Thymus (tissue), 11 donors: ENCODE data around the gene SHTN1. TPM values are rescaled to one million over a fixed set of nuclear protein-coding genes. Genes with fewer than 3 reads are reported as not detected.

Experiments
- DNase-seq, 9 donors: peaks; one replicate each; pipeline ENCODE4 v3.0.0-alpha.2; 2013; ENCODE audit warnings: low spot score in 9 of 9, low read depth in 6 of 9, missing footprints in 1 of 9
- H3K27ac ChIP-seq, 2 donors: one replicate each; pipeline ENCODE4 v1.5.1; 2013; ENCODE audit warnings: control low read depth in 1 of 2, low read depth in 1 of 2, low read length in 1 of 2, mild to moderate bottlenecking in 1 of 2, moderate library complexity in 1 of 2
- H3K27me3 ChIP-seq, 2 donors: one replicate each; pipeline ENCODE4 v1.5.1; 2013; ENCODE audit warnings: low read length in 1 of 2; ENCODE audit not compliant: control insufficient read depth in 2 of 2, insufficient read depth in 1 of 2
- H3K36me3 ChIP-seq, 2 donors: one replicate each; pipeline ENCODE4 v1.5.1; 2013; ENCODE audit warnings: low read length in 1 of 2, mild to moderate bottlenecking in 1 of 2, moderate library complexity in 1 of 2; ENCODE audit not compliant: control insufficient read depth in 2 of 2, insufficient read depth in 2 of 2
- H3K4me1 ChIP-seq, 2 donors: one replicate each; pipeline ENCODE4 v1.5.1; 2013; ENCODE audit warnings: low read length in 2 of 2; ENCODE audit not compliant: control insufficient read depth in 2 of 2, insufficient read depth in 2 of 2
- H3K4me3 ChIP-seq, 2 donors: one replicate each; pipeline ENCODE4 v1.5.1; 2013; ENCODE audit warnings: low read length in 2 of 2, control low read depth in 1 of 2, mild to moderate bottlenecking in 1 of 2
- H3K9me3 ChIP-seq, 2 donors: one replicate each; pipeline ENCODE4 v1.5.1; 2013; ENCODE audit warnings: low read length in 1 of 2, mild to moderate bottlenecking in 1 of 2; ENCODE audit not compliant: control insufficient read depth in 2 of 2, insufficient read depth in 1 of 2
- WGBS: extraction: QIAGEN DNeasy Blood & Tissue Kit; methylation state at CpG from one replicate; pipeline ENCODE4 v1.1.7; 2013; 5-methylcytosine and 5-hydroxymethylcytosine counted together
- polyA plus RNA-seq: library from polyadenylated mRNA; stranded (reverse); fragments of 200-250 nt; gene quantifications from one replicate; pipeline ENCODE4 v1.2.3, GENCODE V29; 2013
- total RNA-seq: library from RNA; stranded (reverse); fragments of 120-200 nt; gene quantifications from one replicate; pipeline ENCODE4 v1.2.4, GENCODE V29; 2013
- donor health status: healthy.

SHTN1 gene
- total and polyA plus RNA-seq, 2 donors: 5.8 to 23.0 TPM

DNA sequence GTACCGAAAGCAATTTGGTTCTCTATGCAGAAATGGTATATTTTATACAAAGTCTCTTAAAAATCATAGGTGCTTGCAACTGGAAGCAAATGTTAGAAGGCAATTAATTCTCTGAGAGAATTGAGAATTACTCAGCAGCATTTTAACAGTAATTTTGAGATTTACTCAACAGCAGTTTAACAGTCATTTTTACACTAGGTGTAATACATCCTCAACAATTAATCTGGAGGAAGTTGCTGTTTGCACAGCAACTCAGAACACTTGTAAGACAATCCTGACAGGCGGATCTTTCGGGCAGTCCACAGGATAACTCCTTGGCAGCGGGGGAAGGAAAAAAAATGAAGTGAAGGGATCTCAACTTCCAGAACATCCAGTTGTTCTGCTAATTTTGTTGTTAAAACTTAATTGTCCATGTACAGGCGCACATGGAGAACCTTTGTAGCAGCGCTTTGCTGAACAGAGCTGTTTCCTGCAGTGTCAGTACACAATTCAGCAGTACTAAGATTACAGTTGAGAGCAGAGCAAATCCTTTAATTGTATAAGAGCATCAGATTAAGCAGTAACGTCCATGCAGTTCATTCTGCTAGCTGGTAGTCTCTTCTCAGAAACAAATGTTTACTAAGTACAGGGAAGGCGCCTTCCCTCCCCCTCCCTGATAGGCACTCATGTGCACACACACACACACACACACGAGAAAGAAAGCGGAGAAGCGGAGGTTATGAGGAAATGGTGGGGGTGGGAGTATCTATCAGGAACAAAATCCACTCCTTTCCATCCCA lies 111.9 kb downstream of the SHTN1 start:
- Histone ChIP-seq H3K36me3 (no peaks in the 10 kb centered on the region), H3K9me3 (no peaks in the 10 kb centered on the region), H3K27me3 (peaks cover 2 to 6% of the 10 kb centered on the region in 2 donors), H3K4me3 (no peak overlapping the region), H3K4me1 (no peaks in the 10 kb centered on the region), H3K27ac (no peak overlapping the region)
- WGBS: 38% methylated on average over 11 of the region's 11 CpGs
- DNase-seq: no peak

DNA sequence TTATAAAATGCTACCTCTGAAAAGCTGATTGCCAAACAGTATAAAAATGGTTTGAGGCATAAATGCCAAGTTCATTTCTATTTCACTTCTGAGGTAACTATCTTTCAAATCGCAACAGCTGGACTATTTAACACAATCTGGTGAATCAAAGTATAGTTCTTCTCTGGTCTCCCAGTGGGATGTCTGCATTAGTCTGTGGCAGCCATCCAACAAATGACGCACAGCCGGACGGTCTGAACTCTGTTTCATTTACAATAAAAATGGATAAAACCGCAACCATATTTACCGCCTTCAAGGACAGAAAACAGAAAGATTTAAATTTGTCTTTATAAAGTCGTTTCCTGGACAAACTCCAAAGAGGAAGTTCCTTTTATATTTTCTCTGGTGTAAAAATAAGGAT lies 113.8 kb downstream of the SHTN1 start:
- Histone ChIP-seq H3K27ac (no peak overlapping the region), H3K4me1 (no peaks in the 10 kb centered on the region)
- WGBS: 10% methylated on average over 7 of the region's 7 CpGs

DNA sequence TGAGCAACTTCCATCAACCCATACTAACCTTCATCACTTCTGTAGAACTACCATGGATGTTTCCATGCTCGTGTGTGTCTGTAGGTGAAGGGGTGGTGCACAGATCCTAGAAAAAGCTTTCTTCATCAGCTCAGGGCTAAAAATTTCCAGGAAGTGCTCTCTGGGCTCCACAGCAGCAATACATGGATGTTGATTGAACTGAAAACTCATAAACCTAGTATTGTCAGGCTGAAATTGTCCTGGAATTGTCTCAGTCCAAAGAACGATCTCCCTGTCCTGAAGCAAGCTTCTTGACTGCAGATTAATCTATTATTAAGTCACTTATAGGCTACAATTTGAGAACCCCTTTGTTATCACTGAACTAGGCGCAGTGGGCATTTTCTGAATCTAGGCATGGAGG lies 115.9 kb downstream of the SHTN1 start:
- H3K4me1 ChIP-seq: no peaks in the 10 kb centered on the region
- H3K27ac ChIP-seq: no peak overlapping the region
- 95% methylated on average over 3 of the region's 3 CpGs for WGBS
- H3K4me3 ChIP-seq: no peak overlapping the region
- no peak for DNase-seq
- no peaks in the 10 kb centered on the region for H3K9me3 ChIP-seq
- peaks cover 2 to 6% of the 10 kb centered on the region in 2 donors for H3K27me3 ChIP-seq
- H3K36me3 ChIP-seq: no peaks in the 10 kb centered on the region

More for the DNA sequence above, 113.8 kb downstream of the SHTN1 start:
- no peaks in the 10 kb centered on the region for H3K9me3 ChIP-seq
- no peak overlapping the region for H3K4me3 ChIP-seq
- no peak for DNase-seq
- peaks cover 2 to 6% of the 10 kb centered on the region in 2 donors for H3K27me3 ChIP-seq
- no peaks in the 10 kb centered on the region for H3K36me3 ChIP-seq

DNA sequence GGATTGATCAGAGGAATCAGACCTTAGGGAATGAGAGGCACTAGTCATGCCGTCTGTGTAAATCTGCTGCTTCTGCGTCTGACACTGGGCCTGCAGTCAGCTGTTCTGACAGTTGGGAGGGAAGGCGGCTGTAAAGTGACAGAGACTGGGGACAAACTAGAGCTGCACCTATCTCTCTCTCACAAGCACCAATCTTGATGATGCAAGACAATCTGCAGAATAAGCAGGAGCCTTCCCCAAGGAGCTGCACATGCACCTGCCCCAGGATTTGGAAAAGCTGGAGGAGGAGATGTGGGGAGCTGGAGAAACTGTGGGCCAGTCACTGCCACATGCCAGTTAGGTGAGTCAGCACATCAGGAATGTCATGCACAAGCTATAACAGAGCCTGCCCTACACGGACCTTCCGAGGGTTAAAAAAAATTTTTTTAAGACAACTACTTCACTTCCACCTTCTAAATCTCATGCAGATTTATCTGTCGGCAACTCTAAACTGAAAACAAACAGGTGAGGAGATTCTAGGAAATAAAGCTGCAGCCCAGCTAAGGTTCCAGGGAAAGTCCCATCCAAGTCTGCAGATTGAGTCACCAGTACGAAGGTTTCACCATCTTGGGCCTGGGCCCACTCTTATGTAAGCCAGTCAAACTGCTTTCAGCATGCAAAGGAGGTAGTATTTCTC lies 116.5 kb downstream of the SHTN1 start:
- H3K27me3 ChIP-seq: peaks cover 2 to 6% of the 10 kb centered on the region in 2 donors
- no peaks in the 10 kb centered on the region for H3K4me1 ChIP-seq
- DNase-seq: peak in 1 of 9 donors; percentile 23
- H3K4me3 ChIP-seq: no peak overlapping the region
- no peaks in the 10 kb centered on the region for H3K36me3 ChIP-seq
- 90% methylated on average over 7 of the region's 7 CpGs for WGBS
- H3K27ac ChIP-seq: no peak overlapping the region
- no peaks in the 10 kb centered on the region for H3K9me3 ChIP-seq

DNA sequence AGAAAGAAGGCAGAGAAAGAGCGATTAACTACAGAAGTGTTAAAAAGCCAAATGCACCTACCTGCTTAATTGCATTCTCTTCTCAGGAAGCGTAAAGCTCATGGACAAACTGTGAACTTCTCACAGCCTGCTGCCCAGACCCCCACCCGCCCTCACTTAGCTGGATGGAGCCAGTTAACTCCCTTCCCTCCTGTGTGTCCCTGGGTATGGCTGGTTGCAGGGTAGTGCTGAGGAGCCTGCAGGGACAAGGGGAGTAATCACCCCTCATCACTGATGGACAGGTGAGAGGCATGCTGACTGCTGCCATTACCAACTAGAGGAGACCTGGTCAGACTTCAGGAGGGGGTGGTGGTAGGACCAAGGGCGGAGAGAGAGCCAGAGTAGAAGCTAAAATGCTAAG lies 118.2 kb downstream of the SHTN1 start:
- Histone ChIP-seq H3K9me3 (no peaks in the 10 kb centered on the region), H3K36me3 (no peaks in the 10 kb centered on the region), H3K4me3 (no peak overlapping the region), H3K27me3 (no peaks in the 10 kb centered on the region), H3K4me1 (no peaks in the 10 kb centered on the region), H3K27ac (no peak overlapping the region)
- WGBS: 96% methylated on average over 4 of the region's 4 CpGs
- no peak for DNase-seq

DNA sequence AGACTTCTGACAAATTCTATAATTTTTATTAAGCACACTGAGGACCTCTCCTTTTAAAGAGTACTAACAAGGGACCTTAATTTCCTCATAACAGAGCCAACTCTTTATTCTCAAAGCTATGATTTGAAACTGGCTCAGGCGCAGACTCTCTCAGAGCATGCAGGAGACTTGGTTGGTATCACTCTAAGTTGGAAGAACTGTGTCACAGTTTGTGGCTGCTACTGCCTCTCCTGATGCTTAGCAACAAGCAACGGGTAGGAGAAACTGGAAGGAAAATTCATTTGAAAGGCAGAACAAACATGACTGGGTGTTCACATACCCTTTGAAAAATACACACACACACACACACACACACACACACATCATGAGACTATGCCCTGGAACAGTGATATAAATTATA lies 122.3 kb downstream of the SHTN1 start:
- WGBS: 95% methylated on average over 2 of the region's 2 CpGs
- Histone ChIP-seq H3K4me1 (no peaks in the 10 kb centered on the region), H3K27ac (no peak overlapping the region), H3K4me3 (no peak overlapping the region), H3K36me3 (no peaks in the 10 kb centered on the region), H3K9me3 (no peaks in the 10 kb centered on the region), H3K27me3 (no peaks in the 10 kb centered on the region)
- no peak for DNase-seq

DNA sequence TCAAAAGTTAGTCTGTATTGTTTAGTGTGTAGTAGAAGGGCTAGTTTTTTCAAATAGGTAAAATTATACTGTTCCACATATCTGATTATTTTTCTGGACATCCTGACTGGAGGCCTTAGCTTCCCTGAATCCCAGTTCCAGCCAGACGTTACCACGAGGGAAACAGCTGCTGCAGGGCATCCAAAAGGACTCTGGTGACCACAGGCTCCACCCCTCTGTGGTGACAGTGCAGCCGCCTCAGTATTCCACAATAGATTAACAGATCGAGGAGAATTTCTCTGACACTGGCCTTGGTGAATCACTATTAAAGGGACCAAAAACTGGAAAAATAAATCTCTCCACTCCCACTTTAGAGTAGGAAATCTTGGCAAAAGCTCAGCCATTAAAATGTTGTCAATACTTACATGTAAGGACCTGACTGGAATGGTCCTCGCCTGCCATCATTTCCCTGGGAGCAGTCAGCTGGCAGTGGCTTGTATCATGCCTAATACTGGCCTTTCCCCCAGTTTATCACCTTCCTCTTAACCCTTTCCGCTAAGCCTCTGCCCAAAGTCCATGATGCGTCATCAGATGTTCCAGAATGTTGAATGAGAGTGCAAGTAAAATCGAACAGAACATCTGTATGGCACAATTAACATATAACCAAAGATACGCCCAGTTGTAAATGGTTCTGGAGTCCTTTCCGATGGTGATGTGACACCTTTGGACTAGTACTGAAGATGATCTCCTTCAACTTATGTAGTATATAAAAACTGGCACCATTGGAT lies 124.1 kb downstream of the SHTN1 start:
- H3K36me3 ChIP-seq: no peaks in the 10 kb centered on the region
- no peaks in the 10 kb centered on the region for H3K27me3 ChIP-seq
- DNase-seq: no peak
- no peak overlapping the region for H3K27ac ChIP-seq
- WGBS: 84% methylated on average over 10 of the region's 10 CpGs
- no peak overlapping the region for H3K4me3 ChIP-seq
- H3K4me1 ChIP-seq: no peaks in the 10 kb centered on the region
- no peaks in the 10 kb centered on the region for H3K9me3 ChIP-seq

DNA sequence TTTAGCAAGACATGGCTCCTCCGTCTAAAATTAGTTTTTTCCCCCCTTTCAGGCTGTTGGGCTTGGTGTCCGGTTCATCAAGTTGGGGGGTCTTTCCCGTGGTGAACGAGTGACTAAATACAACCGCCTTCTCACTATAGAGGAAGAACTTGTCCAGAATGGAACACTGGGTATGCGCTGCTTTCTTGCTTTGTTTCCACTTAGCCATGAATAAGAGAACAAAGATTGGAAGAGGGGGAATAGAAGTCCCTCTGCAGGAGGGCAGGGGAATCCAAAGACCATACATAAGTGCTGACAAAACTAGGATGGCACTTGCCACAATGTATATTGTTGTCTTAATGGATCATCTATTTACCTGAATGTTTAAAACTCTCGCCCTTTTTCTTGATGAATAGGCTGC lies 125.2 kb downstream of the SHTN1 start:
- DNase-seq: no peak
- Histone ChIP-seq H3K9me3 (no peaks in the 10 kb centered on the region), H3K4me1 (no peaks in the 10 kb centered on the region), H3K27ac (no peak overlapping the region), H3K4me3 (no peak overlapping the region), H3K27me3 (no peaks in the 10 kb centered on the region), H3K36me3 (no peaks in the 10 kb centered on the region)
- 90% methylated on average over 7 of the region's 7 CpGs for WGBS

DNA sequence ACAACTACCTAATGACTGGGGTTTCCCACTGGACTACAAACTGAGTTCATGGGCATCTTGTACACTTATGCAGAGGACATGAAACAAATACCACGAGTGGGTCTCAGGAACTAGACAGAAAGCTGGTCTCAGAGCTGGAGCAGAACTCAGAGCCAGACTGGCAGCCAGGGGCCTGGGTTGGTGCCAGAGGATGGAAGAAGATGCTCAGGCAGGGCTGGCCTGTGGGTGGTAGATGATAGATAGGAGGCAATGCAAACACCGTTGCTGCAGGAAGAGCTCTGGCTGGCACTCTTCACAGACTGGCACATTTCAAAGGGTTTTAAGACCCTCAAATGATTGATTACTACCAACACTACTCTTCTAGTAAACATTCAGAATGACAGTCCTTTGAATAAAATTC lies 126.9 kb downstream of the SHTN1 start:
- Histone ChIP-seq H3K27me3 (no peaks in the 10 kb centered on the region), H3K4me1 (no peaks in the 10 kb centered on the region), H3K4me3 (no peak overlapping the region), H3K36me3 (no peaks in the 10 kb centered on the region), H3K27ac (no peak overlapping the region), H3K9me3 (no peaks in the 10 kb centered on the region)
- 79% methylated on average over 2 of the region's 2 CpGs for WGBS
- no peak for DNase-seq
